Liver (tissue), 9 donors: ENCODE measurements around the gene EMID1. TPM values are rescaled to one million over a fixed set of nuclear protein-coding genes. Genes with fewer than 3 reads are reported as not detected.

ENCODE experiments used
- DNase-seq: peaks from one replicate; pipeline ENCODE4 v3.0.0-alpha.2; 2017; ENCODE audit warnings: low spot score
- H3K27ac ChIP-seq, 2 donors: one replicate each; pipeline ENCODE4 v1.7.0; 2013; ENCODE audit warnings: inconsistent platforms in 2 of 2, low read length in 2 of 2, control low read depth in 1 of 2, low read depth in 1 of 2, mild to moderate bottlenecking in 1 of 2
- H3K27me3 ChIP-seq, 4 donors: one replicate each; pipeline versions ENCODE4 v1.6.1 to v1.7.0; 2013; ENCODE audit warnings: low read length in 3 of 4, inconsistent platforms in 1 of 4, mild to moderate bottlenecking in 1 of 4, moderate library complexity in 1 of 4; ENCODE audit not compliant: control insufficient read depth in 4 of 4, insufficient read depth in 4 of 4
- H3K36me3 ChIP-seq, 4 donors: one replicate each; pipeline versions ENCODE4 v1.6.1 to v1.7.0; 2013; ENCODE audit warnings: low read length in 3 of 4, mild to moderate bottlenecking in 3 of 4, low read depth in 1 of 4, moderate library complexity in 1 of 4; ENCODE audit not compliant: control insufficient read depth in 4 of 4, insufficient read depth in 3 of 4
- H3K4me1 ChIP-seq, 4 donors: one replicate each; pipeline versions ENCODE4 v1.6.1 to v1.7.0; 2013; ENCODE audit warnings: low read length in 3 of 4, mild to moderate bottlenecking in 3 of 4, moderate library complexity in 1 of 4; ENCODE audit not compliant: control insufficient read depth in 4 of 4, insufficient read depth in 4 of 4
- H3K4me3 ChIP-seq, 3 donors: one replicate each; pipeline versions ENCODE4 v1.6.1 to v1.7.0; 2013; ENCODE audit warnings: low read length in 3 of 3, control low read depth in 1 of 3, low read depth in 1 of 3, mild to moderate bottlenecking in 1 of 3
- H3K9ac ChIP-seq, 2 donors: one replicate each; pipeline ENCODE4 v1.7.0; 2013; ENCODE audit warnings: low read length in 2 of 2, mild to moderate bottlenecking in 2 of 2, moderate library complexity in 2 of 2, control low read depth in 1 of 2, low read depth in 1 of 2
- H3K9me3 ChIP-seq, 4 donors: one replicate each; pipeline versions ENCODE4 v1.6.1 to v1.7.0; 2013; ENCODE audit warnings: low read length in 3 of 4; ENCODE audit not compliant: control insufficient read depth in 4 of 4
- ATF3 ChIP-seq: IDR thresholded peaks from 2 replicates; pipeline ENCODE4 v1.6.1; 2016; ENCODE audit warnings: antibody characterized with exemption
- CTCF ChIP-seq: fragments of 150-350 bp; IDR thresholded peaks from 2 replicates; pipeline ENCODE4 v1.5.1; 2017; ENCODE audit warnings: improper control_type of control experiment, low read depth, low read length; ENCODE audit not compliant: missing input control
- EGR1 ChIP-seq, 2 donors: IDR thresholded peaks; 2 replicates each; pipeline ENCODE4 v1.6.1; 2016 to 2018; ENCODE audit warnings: antibody characterized with exemption in 2 of 2, low read depth in 2 of 2
- FOXA1 ChIP-seq: IDR thresholded peaks from 2 replicates; pipeline ENCODE4 v1.6.1; 2016; ENCODE audit warnings: antibody characterized with exemption
- FOXA2 ChIP-seq: IDR thresholded peaks from 2 replicates; pipeline ENCODE4 v1.6.1; 2016; ENCODE audit warnings: antibody characterized with exemption
- GABPA ChIP-seq, 2 donors: IDR thresholded peaks in 1 of 2; conservative IDR thresholded peaks in 1 of 2; 2 replicates each; pipeline ENCODE4 v1.6.1; 2016; ENCODE audit warnings: antibody characterized with exemption in 2 of 2, mild to moderate bottlenecking in 1 of 2, moderate library complexity in 1 of 2
- HNF4G ChIP-seq: IDR thresholded peaks from 2 replicates; pipeline ENCODE4 v1.6.1; 2016; ENCODE audit warnings: antibody characterized with exemption
- JUND ChIP-seq, 2 donors: IDR thresholded peaks; 2 replicates each; pipeline ENCODE4 v1.6.1; 2016; ENCODE audit warnings: antibody characterized with exemption in 2 of 2
- MAX ChIP-seq: IDR thresholded peaks from 2 replicates; pipeline ENCODE4 v1.6.1; 2016; ENCODE audit warnings: antibody characterized with exemption
- NR2F2 ChIP-seq: IDR thresholded peaks from 2 replicates; pipeline ENCODE4 v1.6.1; 2016; ENCODE audit warnings: antibody characterized with exemption
- RAD21 ChIP-seq, 2 donors: IDR thresholded peaks; 2 replicates each; pipeline ENCODE4 v1.6.1; 2016; ENCODE audit warnings: antibody characterized with exemption in 2 of 2, mild to moderate bottlenecking in 2 of 2
- REST ChIP-seq: IDR thresholded peaks from 2 replicates; pipeline ENCODE4 v1.6.1; 2016; ENCODE audit warnings: antibody characterized with exemption, mild to moderate bottlenecking
- RXRA ChIP-seq, 2 donors: IDR thresholded peaks; 2 replicates each; pipeline ENCODE4 v1.6.1; 2017 to 2018; ENCODE audit warnings: antibody characterized with exemption in 2 of 2, mild to moderate bottlenecking in 1 of 2
- SP1 ChIP-seq: IDR thresholded peaks from 2 replicates; pipeline ENCODE4 v1.6.1; 2018; ENCODE audit warnings: antibody characterized with exemption, mild to moderate bottlenecking
- YY1 ChIP-seq: IDR thresholded peaks from 2 replicates; pipeline ENCODE4 v1.6.1; 2016; ENCODE audit warnings: antibody characterized with exemption, mild to moderate bottlenecking
- ZBTB33 ChIP-seq: IDR thresholded peaks from 2 replicates; pipeline ENCODE4 v1.6.1; 2016; ENCODE audit warnings: antibody characterized with exemption
- WGBS: extraction: QIAGEN DNeasy Blood & Tissue Kit; methylation state at CpG from one replicate; pipeline ENCODE4 v1.1.7; 2013; 5-methylcytosine and 5-hydroxymethylcytosine counted together
- polyA plus RNA-seq, 2 donors: library from polyadenylated mRNA; stranded (reverse) in 1 of 2; unstranded in 1 of 2; fragments of 200-250 nt in 1 of 2; fragments of >200 nt in 1 of 2; fragmentation: Nextera tagmentation in 1 of 2; extraction: Ambion mirVana in 1 of 2; gene quantifications; one replicate each; pipeline versions ENCODE4 v1.2.1 to v1.2.3, GENCODE V29; 2013 to 2015
- total RNA-seq, 2 donors: library from RNA; depleted of rRNA; stranded (reverse); fragments of >200 nt; gene quantifications; one replicate each; pipeline ENCODE4 v1.2.3, GENCODE V29; 2014
- donor health status: healthy.
- donor health status: healthy.
- donor health status: healthy.
- donor health status: healthy.
- donor health status: healthy.

The EMID1 gene
- total and polyA plus RNA-seq, 4 donors: 0.89 to 8.9 (median 2.1) TPM

- Histone ChIP-seq H3K27me3 (no peaks in the 10 kb centered on the region), H3K4me1 (no peaks in the 10 kb centered on the region), H3K36me3 (no peaks in the 10 kb centered on the region), H3K9ac (no peak overlapping the region), H3K9me3 (no peaks in the 10 kb centered on the region), H3K4me3 (no peak overlapping the region), H3K27ac (no peak overlapping the region)
- no peak for DNase-seq
- WGBS: 90% methylated on average over 8 of the region's 8 CpGs
- TF ChIP-seq RXRA (IDR thresholded peaks at IDR 0.05) (no peak), ATF3 (no peak), REST (no peak), YY1 (no peak), MAX (no peak), CTCF (no peak), NR2F2 (no peak), HNF4G (no peak), ZBTB33 (no peak), FOXA1 (no peak), SP1 (no peak), GABPA (IDR thresholded peaks at IDR 0.05 in 1 of 2, conservative IDR thresholded peaks at IDR 0.05 in 1 of 2) (no peak)
Observed at GRCh38 chr22:29199702-29200400, 5.8 kb upstream of the EMID1 start.

GRCh38 chr22:29200901-29201300 is 4.8 kb upstream of the EMID1 start:
- TF ChIP-seq JUND (IDR thresholded peaks at IDR 0.05): no peak
- TF ChIP-seq GABPA (IDR thresholded peaks at IDR 0.05 in 1 of 2, conservative IDR thresholded peaks at IDR 0.05 in 1 of 2): no peak
- no peak for TF ChIP-seq NR2F2
- no peak for TF ChIP-seq CTCF
- TF ChIP-seq ATF3: no peak
- no peak for TF ChIP-seq SP1
- no peak for TF ChIP-seq FOXA1
- TF ChIP-seq YY1: no peak
- TF ChIP-seq RXRA (IDR thresholded peaks at IDR 0.05): no peak
- no peak for TF ChIP-seq RAD21 (IDR thresholded peaks at IDR 0.05)
- TF ChIP-seq HNF4G: no peak
- no peak for TF ChIP-seq ZBTB33
- TF ChIP-seq MAX: no peak
- no peak for TF ChIP-seq FOXA2
- no peak for TF ChIP-seq EGR1 (IDR thresholded peaks at IDR 0.05; ENCODE audit: low read depth in 2 of 2)
- WGBS: 94% methylated on average over 7 of the region's 7 CpGs
- Histone ChIP-seq H3K27ac (no peak overlapping the region), H3K4me1 (peaks cover 0 to 3% (median under 1%) of the 10 kb centered on the region in 4 donors), H3K4me3 (no peak overlapping the region), H3K36me3 (no peaks in the 10 kb centered on the region), H3K9ac (no peak overlapping the region), H3K27me3 (no peaks in the 10 kb centered on the region), H3K9me3 (no peaks in the 10 kb centered on the region)
- no peak for DNase-seq
